Esophagus muscularis mucosa (tissue), 3 donors: ENCODE data around the gene ABHD6.

Experiments used
- CTCF ChIP-seq, 3 experiments: fragments of 200-600 bp in 2 of 3; fragments of 450-650 bp in 1 of 3; sonication (generic) in 2 of 3; IDR thresholded peaks; one replicate each; pipeline ENCODE4 v1.5.1; 2017 to 2019; ENCODE audit warnings: antibody characterized with exemption in 3 of 3, mild to moderate bottlenecking in 2 of 3, moderate library complexity in 1 of 3
- POLR2A ChIP-seq: fragments of 450-650 bp; IDR thresholded peaks from one replicate; pipeline ENCODE4 v1.6.1; 2017; ENCODE audit warnings: antibody characterized with exemption, moderate library complexity, mild to moderate bottlenecking, low read depth
- POLR2AphosphoS5 ChIP-seq, 2 donors: sonication (generic); formaldehyde crosslinking; IDR thresholded peaks; one replicate each; pipeline ENCODE4 v1.6.1; 2017; ENCODE audit warnings: antibody characterized with exemption in 2 of 2

GRCh38 chr3:58340594-58341244 lies 103.1 kb downstream of the ABHD6 start:
- TF ChIP-seq CTCF (IDR thresholded peaks at IDR 0.05): no peak
- no peak for TF ChIP-seq POLR2A
- TF ChIP-seq POLR2AphosphoS5 (IDR thresholded peaks at IDR 0.05): no peak
